ENCODE results near the gene GRIN3B. TPM values are rescaled to one million over a fixed set of nuclear protein-coding genes. Genes with fewer than 3 reads are reported as not detected.

Gene GRIN3B
- polyA plus RNA-seq, 10 donors = 0.13 to 0.35 (median 0.17) TPM; not detected in 1

DNA sequence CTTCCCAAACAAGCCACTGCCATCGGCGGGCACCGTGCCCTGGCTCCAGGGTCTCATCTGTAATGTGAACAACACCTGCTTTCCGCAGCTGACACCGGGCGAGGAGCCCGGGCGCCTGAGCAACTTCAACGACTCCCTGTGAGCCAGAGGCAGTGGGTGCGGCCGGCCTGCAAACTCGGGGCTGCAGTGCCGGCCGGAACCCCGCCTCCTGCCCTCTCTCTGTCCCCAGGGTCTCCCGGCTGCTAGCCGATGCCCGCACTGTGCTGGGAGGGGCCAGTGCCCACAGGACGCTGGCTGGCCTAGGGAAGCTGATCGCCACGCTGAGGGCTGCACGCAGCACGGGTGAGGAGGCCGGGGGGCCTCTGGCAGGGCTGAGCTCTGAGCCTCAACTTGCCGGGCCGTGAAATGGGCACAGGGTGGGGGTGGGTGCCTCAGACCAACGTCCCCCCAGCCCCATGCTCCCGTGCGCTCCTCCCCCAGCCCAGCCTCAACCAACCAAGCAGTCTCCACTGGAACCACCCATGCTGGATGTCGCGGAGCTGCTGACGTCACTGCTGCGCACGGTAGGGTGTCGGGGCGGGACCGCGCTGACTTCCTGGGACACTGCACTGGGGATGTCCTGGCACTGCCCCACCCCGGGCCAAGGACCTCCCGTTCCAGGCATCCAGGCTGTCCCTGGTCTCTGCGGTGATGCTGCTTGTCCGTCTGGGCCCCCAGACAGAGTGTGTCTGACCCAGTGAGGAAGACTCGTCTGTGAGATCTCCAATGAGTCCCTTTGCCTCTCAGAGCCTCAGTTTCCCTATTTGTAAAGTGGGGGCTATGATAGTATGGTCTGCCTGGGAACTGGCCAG, 41.8 kb downstream of the GRIN3B start:
- peak; percentile 66 to 82 (median 78) for DNase-seq

DNA sequence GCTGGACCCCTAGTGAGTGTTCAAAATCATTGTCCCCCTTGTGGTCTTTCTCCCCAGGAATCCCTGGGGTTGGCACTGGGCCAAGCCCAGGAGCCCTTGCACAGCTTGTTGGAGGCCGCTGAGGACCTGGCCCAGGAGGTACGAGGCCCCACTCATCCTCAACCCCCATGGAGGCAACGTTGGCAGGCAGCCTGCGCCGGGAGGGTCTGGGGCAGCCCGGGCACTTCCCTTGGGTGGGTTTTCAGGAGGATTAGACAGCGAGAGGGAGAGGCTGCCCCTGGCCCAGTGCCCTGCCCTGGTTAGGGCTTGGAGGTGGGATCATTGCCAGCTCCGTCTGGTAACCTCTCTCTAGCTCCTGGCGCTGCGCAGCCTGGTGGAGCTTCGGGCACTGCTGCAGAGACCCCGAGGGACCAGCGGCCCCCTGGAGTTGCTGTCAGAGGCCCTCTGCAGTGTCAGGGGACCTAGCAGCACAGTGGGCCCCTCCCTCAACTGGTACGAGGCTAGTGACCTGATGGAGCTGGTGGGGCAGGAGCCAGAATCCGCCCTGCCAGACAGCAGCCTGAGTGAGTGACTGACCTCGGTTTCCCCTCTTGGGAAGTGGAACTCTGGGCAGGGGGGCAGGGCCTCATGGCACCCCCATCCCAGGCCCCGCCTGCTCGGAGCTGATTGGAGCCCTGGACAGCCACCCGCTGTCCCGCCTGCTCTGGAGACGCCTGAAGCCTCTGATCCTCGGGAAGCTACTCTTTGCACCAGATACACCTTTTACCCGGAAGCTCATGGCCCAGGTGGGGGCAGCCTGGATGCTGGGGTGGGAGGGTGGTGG, 42.7 kb downstream of the GRIN3B start:
- no peak for DNase-seq

- no peak for DNase-seq
Measured at GRCh38 chr19:1045247-1045603, 45.0 kb downstream of the GRIN3B start.

DNA sequence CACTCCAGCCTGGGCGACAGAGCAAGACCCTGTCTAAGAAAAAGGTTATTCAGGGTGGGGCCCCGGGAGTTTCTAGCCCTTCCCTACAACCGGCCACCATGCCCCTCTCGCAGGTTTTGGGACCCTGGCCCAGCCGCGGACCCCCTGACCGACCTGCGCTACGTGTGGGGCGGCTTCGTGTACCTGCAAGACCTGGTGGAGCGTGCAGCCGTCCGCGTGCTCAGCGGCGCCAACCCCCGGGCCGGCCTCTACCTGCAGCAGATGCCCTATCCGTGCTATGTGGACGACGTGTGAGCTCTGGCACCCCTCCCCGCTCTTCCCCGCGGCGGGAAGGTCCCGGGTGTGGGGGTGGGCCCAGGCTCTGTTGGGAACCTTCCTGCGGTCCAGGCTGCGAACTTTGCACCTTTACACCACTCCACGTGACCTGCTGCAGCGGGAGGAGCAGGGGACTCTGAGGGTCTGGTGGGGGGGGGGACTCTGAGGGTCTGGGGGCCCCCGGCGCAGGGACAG, 46.0 kb downstream of the GRIN3B start:
- no peak for DNase-seq

GRCh38 chr19:1046836-1047695, 46.8 kb downstream of the GRIN3B start:
- no peak for DNase-seq

DNA sequence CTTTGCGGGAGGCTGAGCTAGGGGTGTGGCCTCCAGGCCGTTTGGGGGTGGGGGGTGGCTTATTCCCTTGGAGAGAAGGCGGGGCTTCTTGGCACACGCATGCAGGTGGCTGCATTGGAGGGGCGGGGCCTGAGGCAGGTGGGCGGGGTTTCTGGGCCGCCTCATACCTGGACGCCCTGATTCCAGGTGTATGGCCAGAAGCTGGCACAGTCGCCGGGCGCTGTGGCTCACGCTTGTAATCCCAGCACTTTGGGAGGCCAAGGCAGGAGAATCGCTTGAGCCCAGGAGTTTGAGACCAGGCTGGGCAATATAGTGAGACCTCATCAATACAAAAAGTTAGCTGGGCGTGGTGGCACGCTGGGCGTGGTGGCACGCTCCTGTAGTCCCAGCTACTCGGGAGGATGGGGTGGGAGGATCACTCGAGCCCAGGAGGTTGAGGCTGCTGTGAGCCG, 47.5 kb downstream of the GRIN3B start:
- no peak for DNase-seq

- DNase-seq = no peak
Measured at GRCh38 chr19:1049106-1049505, 48.9 kb downstream of the GRIN3B start.

- no peak for DNase-seq
Measured at GRCh38 chr19:1049800-1050199, 49.6 kb downstream of the GRIN3B start.

- DNase-seq = no peak
Measured at GRCh38 chr19:1050989-1051788, 51.0 kb downstream of the GRIN3B start.

DNA sequence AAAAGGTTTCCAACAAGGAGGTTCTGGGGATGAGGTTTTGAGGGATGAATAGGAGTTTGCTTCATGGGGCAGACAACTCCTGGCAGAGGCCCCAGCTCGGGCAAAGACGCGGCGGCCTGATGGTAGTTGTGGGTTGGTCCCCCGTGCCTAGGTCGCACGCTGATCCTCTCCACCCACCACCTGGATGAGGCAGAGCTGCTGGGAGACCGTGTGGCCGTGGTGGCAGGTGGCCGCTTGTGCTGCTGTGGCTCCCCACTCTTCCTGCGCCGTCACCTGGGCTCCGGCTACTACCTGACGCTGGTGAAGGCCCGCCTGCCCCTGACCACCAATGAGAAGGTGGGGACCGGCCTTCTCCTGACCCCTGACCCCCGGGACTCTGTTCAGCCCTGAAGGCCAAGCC, 51.6 kb downstream of the GRIN3B start:
- no peak for DNase-seq

DNA sequence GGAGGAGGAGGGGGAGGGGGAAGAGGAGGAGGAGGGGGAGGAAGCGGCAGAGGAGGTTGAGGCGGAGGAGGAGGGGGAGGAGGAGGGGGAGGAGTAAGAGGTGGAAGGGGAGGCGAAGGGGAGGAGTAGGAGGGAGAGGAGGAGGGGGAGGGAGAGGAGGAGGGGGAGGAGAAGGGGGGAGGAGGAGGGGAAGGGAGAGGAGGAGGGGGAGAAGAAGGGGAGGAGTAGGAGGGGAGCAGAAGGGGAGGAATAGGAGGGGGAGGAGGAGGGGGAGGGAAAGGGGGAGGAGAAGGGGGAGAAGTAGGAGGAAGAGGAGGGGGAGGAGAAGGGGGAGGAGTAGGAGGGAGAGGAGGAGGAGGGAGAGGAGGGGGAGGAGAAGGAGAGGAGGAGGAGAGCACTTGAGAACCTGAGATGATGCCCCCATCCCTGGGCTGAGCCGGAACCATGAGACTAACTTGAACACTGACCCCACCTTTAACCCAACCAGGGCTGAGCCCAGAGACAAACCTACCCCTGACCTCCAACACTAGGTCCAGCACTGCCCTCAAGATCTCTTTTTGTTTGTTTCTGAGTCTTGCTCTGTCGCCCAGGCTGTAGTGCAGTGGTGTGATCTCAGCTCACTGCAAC, 52.2 kb downstream of the GRIN3B start:
- no peak for DNase-seq

DNA sequence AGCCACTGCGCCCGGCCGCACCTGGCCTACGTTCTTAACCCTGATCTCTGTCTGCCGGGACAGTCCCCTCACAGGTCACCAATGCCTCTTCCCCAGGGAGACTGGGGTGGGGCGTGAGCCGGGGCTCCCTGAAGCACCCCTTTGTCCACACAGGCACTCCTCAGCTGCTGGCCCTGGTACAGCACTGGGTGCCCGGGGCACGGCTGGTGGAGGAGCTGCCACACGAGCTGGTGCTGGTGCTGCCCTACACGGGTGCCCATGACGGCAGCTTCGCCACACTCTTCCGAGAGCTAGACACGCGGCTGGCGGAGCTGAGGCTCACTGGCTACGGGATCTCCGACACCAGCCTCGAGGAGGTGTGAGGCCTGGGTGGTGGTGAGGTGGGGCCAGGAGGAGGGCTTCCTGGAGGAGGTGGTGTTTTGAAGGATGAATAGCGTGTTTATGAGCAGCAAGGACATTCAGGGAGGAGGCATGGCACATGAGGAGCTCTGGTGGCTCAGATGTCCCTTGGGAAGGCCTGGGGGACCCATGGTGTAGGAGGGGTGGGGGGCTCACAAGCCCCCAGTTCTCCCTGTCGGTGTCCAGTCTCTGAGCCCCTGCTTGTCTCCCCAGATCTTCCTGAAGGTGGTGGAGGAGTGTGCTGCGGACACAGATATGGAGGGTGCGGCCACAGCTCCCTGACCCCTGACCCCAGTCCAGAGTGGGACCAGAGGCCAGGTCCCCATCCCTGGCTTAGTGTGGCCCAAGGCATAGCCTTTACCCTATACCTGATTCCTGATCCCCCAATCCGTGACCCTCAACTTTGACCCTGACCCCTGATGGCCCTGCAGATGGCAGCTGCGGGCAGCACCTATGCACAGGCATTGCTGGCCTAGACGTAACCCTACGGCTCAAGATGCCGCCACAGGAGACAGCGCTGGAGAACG, 53.2 kb downstream of the GRIN3B start:
- DNase-seq = no peak

DNA sequence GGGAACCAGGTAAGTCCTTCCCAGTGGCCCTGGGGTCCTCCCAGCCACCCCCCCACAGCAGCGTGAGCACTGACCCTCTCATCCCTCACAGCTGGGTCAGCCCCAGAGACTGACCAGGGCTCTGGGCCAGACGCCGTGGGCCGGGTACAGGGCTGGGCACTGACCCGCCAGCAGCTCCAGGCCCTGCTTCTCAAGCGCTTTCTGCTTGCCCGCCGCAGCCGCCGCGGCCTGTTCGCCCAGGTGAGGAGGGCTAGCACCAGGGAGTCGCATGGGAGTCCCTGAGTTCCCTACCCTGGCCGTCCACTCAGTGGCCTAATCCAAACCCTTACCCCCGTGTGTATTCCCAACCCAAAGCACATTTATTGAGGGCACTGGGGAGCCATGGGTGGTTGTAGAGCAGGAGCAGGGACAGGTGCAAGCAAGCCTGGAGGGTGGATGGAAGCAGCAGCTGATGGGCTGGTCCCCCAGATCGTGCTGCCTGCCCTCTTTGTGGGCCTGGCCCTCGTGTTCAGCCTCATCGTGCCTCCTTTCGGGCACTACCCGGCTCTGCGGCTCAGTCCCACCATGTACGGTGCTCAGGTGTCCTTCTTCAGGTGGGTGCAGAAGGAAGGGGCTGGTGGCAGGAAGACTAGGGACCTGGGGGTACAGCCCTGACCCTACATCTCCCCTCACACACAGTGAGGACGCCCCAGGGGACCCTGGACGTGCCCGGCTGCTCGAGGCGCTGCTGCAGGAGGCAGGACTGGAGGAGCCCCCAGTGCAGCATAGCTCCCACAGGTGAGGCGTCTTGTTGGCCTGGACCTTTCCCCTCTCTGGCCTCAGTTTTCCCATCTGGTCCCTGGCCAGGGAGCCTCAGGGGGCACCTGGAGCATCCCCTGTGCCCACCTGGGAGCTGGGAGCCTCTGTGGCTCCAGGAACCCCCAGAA, 54.1 kb downstream of the GRIN3B start:
- no peak for DNase-seq

DNA sequence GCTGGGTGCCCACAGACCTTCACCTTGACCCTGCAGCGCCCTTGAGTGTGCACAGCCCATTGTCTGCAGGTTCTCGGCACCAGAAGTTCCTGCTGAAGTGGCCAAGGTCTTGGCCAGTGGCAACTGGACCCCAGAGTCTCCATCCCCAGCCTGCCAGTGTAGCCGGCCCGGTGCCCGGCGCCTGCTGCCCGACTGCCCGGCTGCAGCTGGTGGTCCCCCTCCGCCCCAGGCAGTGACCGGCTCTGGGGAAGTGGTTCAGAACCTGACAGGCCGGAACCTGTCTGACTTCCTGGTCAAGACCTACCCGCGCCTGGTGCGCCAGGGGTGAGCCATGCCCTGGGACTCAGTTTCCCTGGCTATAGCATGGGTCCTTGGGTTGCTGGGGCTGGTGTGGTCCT, 54.8 kb downstream of the GRIN3B start:
- DNase-seq = no peak

DNA sequence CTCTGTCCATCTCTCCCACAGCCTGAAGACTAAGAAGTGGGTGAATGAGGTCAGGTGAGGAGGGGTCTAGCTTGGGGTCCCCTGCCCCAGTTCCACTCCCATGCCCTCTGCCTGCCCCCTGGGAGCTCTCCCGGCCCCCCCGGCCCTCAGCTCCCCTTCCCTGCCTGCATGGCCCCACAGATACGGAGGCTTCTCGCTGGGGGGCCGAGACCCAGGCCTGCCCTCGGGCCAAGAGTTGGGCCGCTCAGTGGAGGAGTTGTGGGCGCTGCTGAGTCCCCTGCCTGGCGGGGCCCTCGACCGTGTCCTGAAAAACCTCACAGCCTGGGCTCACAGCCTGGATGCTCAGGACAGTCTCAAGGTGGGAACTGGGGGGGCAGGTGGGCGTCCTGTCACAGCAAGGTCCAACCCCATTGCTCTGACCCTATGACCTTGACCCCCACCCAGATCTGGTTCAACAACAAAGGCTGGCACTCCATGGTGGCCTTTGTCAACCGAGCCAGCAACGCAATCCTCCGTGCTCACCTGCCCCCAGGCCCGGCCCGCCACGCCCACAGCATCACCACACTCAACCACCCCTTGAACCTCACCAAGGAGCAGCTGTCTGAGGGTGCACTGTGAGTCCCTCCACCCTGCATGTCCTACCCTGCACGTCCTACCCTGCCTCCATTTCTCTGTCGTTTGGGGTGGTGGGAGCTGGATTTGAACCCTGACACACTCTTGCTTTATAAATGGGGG, 55.8 kb downstream of the GRIN3B start:
- no peak for DNase-seq

DNA sequence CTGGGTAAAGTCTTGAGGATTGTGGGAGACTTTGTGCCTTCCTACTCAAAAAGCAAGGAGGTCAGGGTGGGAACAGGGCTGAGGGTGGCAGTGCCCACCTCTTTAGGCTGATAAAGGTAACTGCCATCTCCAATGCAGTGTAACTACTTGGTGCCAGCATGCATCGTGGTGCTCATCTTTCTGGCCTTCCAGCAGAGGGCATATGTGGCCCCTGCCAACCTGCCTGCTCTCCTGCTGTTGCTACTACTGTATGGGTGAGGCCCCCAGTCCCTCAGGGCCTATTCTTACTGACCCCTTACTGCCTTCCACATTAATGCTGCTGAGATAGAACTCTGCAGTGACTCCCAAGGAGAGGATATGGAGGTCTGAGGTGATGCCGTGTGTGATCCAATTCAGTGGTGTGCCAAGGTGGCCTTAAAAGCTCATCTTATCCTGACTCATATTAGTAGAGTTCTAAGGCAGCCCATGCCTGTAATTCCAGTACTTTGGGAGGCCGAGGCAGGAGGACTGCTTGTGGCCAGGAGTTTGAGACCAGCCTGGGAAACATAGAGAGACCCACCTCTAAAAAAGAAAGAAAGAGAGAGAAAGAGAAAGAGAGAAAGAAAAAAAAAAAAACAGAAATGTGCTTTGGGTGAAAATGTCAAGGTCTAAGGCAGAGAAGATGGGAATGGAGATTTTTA, 57.1 kb downstream of the GRIN3B start:
- peak in 1 of 3 donors; percentile 75 for DNase-seq

- no peak for DNase-seq
Measured at GRCh38 chr19:1058112-1058511, 57.9 kb downstream of the GRIN3B start.

Data from muscle of back (tissue), 11 donors.